Mesenteric fat pad (tissue), 1 donor: Measurements from ENCODE around the gene KRTAP19-7. TPM values are rescaled to one million over a fixed set of nuclear protein-coding genes. Genes with fewer than 3 reads are reported as not detected.

ENCODE experiments used
- DNase-seq: peaks from one replicate; pipeline ENCODE4 v3.0.0-alpha.2; 2020; ENCODE audit warnings: low spot score
- long read RNA-seq: library from polyadenylated mRNA; unstranded; transcript quantifications from one replicate; pipeline ENCODE4 v2.0.0, GENCODE V29; 2020
- total RNA-seq: library from RNA; stranded (reverse); fragmentation: NEBNext Ultra II Directional; extraction: Animal tissue kit (Norgen Biotek cat#: 25700); gene quantifications from one replicate; pipeline ENCODE4 v1.2.1, GENCODE V29; 2021
- donor health status: DM: yes; HTN: yes; CAD: no.

KRTAP19-7 gene, protein sequence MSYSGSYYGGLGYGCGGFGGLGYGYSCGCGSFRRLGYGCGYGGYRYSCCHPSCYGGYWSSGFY
- not detected for total RNA-seq
- long read RNA-seq = 0 reads

GRCh38 chr21:30561264-30561895 lies at the start of gene KRTAP19-7:
TSS of gene KRTAP19-7 (minus strand) at chr21:30561314. CDS start at chr21:30561289, 25 bp downstream.
- no peak for DNase-seq

GRCh38 chr21:30605968-30606367 lies 44.9 kb upstream of the KRTAP19-7 start:
- DNase-seq = no peak

DNA sequence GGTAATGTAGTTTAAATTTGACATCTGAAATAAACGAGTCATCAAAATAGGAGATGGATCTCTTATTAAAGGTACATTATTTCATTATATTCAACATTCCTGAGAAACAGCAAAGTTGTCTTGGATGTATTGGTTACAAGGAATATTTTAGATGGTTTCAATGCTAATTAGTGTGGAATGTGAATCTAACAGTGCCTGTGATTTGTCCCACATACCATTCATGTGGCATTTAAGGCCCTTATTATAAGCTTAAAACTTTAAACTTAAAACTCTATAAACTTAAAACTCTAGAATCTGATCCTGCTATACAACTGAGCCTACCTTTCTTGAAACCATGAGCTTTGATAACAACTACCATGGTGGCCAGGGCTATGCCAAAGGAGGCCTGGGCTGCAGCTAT lies 39.7 kb upstream of the KRTAP19-7 start, which contains the start of gene KRTAP22-1:
Gene KRTAP22-1, plus strand, starts transcription at position 301 of the 400 bp plus-strand sequence.
- DNase-seq = no peak

DNA sequence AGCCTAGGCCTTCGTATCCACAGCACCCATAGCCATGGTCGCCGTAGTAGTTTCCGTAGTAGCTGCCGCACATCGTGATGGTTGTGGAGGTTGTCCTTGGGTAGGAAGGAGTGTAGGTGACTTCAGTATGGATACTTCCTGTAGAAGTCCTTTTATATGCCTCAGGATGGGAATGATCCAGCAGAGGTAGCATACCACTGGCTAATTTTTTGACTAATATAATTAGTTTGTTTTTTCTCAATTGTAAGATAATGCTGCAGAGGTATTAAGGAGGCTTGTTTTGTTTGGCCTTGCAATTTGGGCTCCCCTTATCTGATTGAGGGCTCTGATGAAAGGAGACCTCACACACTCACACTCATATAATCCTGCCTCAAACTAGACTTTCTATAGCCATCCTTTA lies 37.7 kb upstream of the KRTAP19-7 start, which contains the start of gene KRTAP6-2:
Gene KRTAP6-2, minus strand, starts transcription at position 101 of the 400 bp plus-strand sequence. Its CDS starts 28 bp downstream, at position 73.
- no peak for DNase-seq

- DNase-seq = no peak
Observed at GRCh38 chr21:30592140-30592539, 31.0 kb upstream of the KRTAP19-7 start, which contains the start of gene KRTAP6-3. TSS of gene KRTAP6-3 (plus strand) at chr21:30592440. CDS start at chr21:30592446, 6 bp downstream.

DNA sequence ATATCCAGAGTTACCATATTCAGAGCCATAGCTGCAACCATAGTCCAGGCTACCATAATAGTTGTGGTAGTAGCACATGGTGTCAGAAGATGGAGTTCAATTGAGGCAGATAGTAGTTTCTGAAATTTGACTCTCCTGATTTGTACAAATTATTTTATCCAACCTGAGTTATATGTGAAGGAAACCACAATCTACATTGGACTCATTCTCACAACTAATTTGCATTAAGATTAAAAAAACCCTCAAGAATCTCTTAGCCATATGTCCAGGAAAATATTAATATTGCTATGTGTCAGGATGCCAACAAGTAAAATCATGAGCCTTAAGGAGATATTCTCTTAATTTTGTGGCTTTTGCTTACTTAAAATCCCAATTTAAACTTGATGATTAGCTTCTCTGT lies 29.2 kb upstream of the KRTAP19-7 start, which contains the start of gene KRTAP22-2:
Gene KRTAP22-2, minus strand, starts transcription at position 101 of the 400 bp plus-strand sequence.
- no peak for DNase-seq

DNA sequence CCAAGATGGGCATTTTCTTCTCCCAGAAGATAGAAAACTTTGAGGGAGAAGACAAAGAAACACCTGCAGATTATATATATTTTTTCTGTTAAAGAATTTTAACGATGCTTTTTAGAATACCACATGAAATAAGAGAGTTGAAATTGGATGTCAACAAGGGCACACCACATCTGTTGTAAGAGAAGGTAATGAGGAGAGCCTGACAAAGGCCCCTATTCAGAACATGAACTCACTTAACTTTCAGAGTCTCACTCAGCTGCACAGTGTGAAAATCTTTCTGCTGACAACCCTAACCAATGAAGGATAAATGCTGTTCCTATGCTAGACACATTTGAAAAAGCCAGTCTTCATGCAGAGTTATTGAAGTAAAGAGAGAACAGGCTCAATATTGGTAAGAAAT lies 21.8 kb upstream of the KRTAP19-7 start:
- DNase-seq = no peak

- no peak for DNase-seq
Observed at GRCh38 chr21:30580132-30580531, 19.0 kb upstream of the KRTAP19-7 start.

DNA sequence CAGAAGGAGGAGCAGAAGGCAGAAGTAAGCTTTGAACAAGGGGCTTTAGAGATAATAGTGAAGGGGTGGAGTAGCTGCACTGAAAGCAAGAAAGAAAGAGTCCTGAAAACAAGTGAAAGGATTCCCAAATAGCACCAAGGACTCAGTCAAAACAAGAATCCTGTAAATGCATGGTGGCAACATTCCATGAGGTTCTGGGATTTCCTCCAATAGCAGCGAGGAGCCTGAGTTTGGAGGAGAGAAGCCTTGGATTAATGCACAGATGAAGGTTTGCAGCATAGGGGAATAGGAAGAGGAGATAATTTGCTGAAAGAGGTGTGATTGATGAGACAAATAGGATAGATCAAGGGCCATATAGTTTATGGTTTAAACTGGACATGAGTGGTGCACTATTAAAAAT lies 18.2 kb upstream of the KRTAP19-7 start:
- DNase-seq = no peak

GRCh38 chr21:30577766-30578165 lies 16.7 kb upstream of the KRTAP19-7 start:
- DNase-seq = no peak

DNA sequence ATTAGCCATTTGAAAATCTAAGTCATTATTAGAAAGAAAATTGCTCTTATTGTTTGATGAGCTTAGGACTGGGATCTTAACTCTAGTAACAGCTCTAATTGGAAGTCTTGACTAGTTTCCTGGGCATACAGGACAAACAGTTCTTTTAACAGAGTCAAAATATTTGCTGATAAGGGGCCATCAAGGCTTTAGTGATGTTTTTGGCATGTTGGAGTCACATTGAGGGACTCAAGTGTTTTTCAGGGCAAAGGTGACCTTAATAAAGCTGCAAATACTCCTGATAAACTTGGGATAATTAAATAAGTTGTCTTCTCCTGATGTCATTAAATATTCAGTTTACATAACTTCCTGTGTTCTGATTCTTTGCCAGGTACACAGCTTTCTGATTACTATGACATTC lies 6.5 kb upstream of the KRTAP19-7 start:
- DNase-seq = no peak

DNA sequence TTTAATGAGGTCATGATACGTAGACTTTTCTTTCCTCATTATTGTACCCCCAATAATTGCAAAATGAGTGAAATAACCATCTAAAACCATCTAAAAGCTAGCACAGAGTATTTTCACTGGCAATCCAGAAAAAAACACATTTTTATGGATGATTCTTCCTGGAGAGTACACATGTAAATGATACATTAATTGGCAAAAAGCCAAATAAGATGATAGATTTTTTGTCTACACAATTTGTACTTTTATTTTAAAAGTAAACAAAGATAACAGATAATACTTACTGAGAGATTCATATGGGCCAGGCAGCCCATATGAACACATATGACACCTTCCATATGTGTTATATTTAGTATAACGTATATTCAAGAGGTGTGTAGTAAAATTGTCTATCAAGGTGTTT lies 2.5 kb upstream of the KRTAP19-7 start:
- DNase-seq = no peak

GRCh38 chr21:30563072-30563471 lies 2.0 kb upstream of the KRTAP19-7 start:
- DNase-seq = no peak

DNA sequence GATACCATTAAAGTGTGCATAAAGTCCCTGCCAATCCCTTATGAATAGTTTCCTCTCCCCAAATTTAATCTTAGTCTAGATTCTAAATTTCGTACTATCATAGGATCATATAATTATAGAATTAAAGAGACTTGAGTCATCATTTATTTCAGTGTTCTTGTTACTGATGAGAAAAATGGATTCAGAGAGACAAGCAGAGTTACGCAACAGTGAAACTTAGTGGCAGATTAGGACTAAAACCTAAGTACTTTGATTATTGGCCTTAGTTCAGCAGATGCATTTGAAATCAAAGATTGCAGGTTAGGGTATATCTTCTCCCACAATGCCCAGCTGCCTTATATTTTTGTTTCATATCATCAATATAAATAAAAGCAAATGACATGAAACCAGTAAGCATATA lies 843 bp upstream of the KRTAP19-7 start:
- no peak for DNase-seq

GRCh38 chr21:30555095-30555494 lies 6.0 kb downstream of the KRTAP19-7 start:
- no peak for DNase-seq

DNA sequence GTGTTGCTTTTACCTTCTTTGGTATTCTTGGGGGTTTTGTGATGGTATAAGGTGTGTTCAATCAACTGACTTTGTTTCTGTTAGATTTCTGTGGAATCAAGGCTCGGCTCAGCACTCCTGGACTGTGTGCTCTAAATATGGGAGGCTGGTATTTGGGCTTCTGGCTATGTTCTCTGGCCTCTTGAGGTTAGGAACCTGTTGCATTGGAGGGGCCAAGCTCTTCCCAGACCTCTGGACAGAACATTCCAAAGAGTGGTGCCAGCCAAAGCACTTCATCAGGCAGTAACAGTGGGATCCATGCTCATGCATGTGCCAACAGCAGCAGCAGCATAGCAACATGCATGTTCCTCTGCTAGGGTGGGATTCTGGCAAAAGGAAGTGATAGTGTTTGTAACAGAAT lies 8.3 kb downstream of the KRTAP19-7 start:
- no peak for DNase-seq

DNA sequence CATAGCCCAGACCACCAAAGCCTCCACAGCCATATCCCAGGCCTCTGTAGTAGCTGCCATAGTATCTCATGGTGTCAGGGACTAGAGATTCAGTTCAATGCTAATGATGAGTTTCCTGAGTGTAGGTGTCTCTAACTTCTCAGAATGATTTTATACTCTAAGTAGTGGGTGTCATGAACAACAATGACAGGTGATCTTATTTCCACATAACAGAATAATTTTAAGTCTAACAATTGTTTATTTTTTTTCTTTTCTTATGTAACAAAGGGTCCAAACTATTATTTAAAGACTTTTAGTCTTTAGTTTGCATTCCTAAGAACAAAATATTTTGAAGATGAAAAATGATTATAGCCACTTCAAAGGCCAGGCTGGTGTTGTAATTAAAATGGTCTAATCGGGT lies 19.4 kb downstream of the KRTAP19-7 start, which contains the start of gene KRTAP19-6:
Gene KRTAP19-6, minus strand, starts transcription at position 101 of the 400 bp plus-strand sequence. Its CDS starts 31 bp downstream, at position 70.
- no peak for DNase-seq

DNA sequence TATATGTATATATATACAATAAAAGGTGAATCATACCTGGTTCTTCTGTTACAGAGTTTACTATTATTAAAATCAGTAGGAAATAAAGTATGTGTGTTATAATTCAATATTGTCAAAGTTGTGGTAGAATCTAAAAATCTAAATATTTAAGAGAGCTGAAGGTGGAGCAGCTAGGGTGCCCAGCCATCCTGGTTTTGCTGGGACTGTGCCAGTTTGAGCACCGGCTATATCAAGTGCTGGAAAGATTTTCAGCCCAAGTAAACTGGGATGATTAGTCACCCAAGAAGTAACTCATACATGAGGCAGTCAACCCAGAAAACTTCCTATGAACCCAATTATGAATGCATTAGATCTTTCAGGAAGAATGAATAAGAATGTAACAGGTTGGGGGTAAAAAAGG lies 42.2 kb downstream of the KRTAP19-7 start:
- DNase-seq = no peak

GRCh38 chr21:30515681-30516080 lies 45.4 kb downstream of the KRTAP19-7 start:
- no peak for DNase-seq
